HG02642 (cell line): ENCODE measurements around the gene LLCFC1.

Source experiments
- ATAC-seq: cut with Tn5 transposase; IDR thresholded peaks from one replicate; pipeline ENCODE4 v1.9.1; 2021; ENCODE audit warnings: mild to moderate bottlenecking; ENCODE audit not compliant: unreplicated experiment, poor library complexity

Gene LLCFC1

DNA sequence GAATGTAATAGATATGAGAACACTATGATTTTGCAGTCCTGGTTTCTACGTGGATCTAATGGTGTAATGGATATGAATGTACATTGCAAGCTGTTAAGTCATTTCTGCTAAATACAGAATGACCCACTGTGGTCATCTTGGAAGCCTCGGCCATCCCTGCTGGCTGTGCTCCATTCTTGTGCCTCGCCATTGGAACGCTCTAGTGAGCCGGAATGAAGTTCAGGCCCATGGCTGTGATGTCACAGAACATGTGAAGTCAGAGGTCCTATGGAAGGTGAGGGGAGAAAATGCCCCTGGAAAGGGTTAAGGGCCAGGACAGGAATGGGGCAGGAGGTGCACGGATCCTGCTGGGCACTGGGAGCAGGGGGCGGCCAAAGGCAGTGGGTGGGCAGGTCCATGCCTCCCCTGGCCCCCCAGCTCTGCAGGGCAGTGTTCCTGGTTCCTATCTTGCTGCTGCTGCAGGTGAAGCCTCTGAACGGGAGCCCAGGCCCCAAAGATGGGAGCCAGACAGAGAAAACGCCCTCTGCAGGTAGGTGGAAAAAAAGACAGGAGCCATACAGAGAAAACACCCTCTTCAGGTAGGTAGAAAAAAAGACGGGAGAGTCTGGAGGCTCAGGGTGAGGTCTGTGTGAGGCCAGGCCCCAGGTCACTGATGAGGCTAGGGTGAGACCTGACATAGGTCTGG lies at the start of gene LLCFC1:
Gene LLCFC1, plus strand, starts transcription at position 259 of the 685 bp plus-strand sequence. Its CDS starts 138 bp downstream, at position 397.
- ATAC-seq = no peak

DNA sequence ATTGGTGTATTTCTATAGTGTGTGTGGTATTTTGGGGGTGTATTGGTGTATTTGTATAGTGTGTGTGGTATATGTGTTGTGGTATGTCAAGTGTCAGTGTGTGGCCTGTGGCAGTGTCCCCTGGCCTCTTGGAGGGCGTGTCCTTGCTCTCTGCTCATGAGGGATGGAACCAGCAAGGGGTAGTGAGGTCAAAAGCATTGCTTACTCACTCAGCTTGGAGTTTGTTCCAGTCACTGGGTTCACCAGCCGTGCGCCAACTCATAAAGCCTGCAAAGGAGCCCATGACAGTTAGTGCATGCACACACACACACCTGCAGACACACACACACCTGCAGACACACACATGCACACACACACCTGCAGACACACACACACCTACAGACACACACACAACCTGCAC lies 49.5 kb upstream of the LLCFC1 start:
- no peak for ATAC-seq

DNA sequence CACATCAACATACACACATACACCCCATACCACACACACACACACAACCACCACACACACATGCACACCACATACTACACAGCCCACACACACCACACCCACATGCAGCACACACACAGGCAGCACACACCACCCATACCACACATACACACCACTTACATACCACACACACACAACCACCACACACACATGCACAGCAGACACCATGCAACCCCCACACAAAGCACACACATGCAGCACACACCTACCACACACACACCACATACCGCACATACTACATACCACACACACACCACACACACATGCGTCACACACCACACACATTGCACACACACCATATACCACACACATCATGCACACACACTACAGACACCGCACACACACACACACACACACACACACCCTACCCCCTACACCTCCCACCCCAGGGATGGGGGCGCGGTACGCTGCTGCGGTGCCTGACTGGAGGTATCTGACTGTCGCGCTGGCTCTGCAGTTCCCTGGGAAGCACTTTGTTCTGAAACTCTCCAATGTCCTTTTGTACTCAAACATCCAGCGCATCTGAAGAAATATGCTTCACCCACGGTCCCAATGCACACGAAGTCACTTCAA lies 48.3 kb upstream of the LLCFC1 start:
- ATAC-seq = no peak

DNA sequence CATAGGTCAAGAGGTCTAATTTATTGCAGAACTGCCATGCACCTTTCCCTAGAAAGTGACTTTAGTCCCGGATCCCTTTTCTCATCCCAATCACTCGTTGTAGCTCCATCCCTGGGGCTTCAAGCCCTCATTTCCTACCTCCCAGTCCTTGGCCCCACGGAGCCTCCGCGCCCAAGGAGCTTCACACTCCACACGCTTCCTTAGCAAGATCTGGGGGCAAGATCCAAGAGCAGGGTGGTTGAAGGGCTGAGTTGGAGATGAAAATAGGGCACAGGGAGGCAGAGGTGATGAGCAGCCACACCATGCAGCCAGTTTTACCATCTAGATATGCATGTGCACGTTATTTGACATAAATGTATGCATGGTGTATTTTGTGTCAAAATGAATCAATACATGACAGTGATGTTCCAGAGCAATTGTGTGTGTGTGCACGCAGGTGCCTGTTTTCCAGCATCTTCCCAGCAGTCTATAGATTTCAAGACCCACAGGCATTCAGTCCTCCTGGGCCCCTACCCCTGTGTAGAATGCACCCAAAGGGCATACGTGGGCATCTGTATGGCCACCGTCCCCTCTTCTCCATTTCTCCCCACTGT lies 47.7 kb upstream of the LLCFC1 start:
- ATAC-seq = no peak

DNA sequence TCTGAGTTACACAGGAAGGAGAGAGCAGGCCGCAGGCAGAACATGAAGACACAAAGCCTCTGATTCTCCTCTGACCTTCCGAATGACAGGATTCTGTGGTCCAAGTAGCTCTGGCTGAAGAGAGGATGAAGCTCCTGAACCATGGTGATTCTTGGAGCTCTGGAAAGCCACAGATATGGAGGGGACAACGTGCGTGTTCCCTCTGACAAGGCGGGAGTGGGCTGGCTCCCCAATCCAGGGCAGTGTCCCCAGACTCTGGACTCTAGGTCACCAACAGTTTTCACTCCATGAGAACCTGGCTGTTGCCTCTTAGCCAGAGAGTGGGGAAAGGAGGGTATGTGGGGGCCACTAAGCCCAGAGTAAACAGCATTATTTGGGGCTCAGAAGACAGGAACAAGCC lies 46.3 kb upstream of the LLCFC1 start:
- ATAC-seq = no peak

DNA sequence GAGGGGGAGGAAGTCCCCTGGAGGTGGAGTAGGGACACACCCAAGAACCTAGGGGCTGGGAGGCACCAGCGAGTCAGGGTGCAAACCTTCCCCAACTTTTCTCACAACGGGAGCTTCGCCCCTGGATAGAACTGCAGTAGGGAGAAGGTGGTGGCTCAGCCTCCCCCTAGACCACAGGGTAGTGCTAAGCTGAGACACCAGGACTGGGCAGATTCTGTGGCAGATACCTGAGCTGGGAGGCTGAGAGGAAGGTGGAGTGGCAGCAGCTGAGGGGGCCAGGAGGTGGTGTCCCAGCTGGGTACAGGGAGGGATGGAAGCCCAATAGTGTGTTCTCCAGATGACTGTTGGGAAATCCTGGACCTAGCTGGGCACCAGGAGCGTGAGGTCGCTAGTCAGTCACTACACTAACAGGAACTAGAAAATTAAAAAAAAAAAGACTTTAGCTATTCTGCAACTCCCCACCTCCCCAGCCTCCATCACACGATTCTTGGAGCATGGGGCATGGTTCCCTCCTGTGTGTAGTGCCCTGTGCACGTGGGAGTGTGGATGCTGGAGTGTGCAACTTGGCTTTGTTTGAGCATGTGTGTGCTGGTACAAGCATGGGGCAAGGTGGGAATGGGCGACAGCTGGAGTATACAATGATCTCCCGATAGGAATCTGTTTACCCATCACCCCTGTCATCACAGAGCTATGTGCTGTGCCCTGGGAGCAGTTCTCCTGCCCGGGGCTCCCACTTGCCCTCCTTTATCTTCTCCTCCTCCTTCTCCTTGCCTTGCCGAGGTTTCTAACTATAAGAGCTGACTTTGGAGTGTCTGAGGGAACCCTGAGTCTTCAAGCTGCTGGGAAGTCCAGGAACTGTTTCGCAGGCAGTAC lies 44.9 kb upstream of the LLCFC1 start:
- no peak for ATAC-seq

DNA sequence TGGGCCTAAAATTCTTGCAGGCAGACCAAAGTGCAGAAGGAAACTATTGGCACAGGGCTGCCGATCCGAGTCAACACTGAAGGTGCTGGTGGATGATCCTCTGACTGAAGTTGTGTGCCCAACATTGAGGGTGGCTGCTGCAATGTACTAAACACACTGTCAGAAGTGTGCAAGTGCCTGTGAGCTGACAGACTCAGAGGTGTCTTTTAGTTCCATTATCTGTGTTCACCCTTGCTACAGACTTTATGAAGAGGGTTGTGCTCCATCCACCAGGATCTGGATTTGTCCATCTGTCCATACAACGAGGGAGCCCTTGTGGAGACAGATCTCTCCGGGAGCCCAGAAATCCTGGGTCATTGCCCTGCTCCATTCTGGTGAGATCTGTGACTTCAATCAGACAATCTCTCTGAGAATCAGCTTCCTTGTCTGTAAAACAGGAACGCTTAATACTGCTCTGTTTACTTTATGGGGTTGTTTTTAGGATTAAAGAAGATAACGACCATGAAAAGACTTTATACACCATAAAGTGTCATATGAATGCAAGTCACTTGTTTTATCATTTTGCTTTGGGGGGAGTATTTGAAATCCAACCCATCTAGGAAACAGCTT lies 44.2 kb upstream of the LLCFC1 start:
- ATAC-seq = no peak

DNA sequence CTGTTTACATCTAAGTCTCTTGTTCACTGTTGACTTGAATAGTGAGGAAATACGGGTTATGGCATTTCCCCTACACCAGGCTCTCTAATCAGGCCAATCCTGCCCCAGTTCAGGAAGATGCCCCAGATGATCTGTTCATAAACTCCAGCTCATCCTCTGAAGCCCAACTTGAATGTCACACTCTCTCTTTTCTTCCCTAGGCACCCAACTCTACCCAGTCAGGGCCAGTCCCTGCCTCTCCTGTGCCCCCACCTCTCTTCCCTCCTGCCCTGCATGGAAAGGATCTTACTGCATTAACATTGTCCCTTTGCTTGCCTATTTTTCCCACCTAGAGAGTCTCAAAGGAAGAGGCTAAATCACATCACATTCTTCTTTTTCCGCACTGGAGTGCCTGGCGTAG lies 43.1 kb upstream of the LLCFC1 start:
- no peak for ATAC-seq

DNA sequence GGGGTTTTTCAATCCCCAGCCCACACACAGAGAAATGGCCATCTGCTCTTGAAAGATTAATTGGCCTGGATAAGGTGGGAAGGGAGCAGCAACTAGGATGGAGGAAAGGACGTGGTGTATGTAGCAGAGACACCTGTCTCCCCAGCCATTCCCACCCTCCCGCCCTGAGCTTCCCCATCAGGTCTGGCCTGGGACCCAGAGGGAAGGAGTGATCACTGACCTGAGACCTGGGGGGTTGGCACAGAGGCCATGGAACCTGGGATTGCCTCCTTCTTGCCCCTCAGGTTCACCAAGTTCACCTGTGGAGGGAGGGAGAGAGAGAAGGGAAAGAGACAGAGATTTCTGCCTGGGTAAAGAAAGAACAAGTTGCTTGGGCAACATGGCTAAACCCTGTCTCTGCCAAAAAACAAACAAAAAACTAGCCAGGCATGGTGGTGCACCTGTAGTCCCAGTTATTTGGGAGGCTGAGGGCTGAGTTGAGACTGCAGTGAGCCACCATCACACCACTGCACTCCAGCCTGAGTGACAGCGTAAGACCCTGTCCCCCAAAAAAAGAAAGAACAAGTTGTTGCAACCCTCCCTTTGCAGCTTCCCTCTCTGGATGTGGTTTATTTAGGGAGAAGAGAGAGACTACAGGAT lies 42.4 kb upstream of the LLCFC1 start:
- no peak for ATAC-seq

DNA sequence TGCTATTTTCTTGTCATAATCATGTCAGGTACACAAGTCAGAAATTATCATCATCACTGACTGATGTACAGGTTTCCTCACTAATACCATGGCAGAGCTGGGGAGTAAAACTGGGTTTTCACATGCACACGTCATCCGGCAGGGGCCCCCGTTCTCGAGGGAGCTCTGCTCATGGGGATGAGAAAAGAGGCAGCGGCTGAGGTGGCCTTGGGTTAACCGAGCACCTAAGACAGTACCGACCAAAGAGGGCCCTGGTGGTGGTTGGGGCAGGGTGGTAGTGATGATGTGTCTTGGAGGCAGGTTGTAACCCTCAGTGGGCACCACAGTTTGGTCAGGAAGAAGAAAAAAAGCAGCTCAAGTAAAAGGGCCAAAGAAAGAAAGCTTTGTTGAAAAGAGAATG lies 41.6 kb upstream of the LLCFC1 start:
- no peak for ATAC-seq

DNA sequence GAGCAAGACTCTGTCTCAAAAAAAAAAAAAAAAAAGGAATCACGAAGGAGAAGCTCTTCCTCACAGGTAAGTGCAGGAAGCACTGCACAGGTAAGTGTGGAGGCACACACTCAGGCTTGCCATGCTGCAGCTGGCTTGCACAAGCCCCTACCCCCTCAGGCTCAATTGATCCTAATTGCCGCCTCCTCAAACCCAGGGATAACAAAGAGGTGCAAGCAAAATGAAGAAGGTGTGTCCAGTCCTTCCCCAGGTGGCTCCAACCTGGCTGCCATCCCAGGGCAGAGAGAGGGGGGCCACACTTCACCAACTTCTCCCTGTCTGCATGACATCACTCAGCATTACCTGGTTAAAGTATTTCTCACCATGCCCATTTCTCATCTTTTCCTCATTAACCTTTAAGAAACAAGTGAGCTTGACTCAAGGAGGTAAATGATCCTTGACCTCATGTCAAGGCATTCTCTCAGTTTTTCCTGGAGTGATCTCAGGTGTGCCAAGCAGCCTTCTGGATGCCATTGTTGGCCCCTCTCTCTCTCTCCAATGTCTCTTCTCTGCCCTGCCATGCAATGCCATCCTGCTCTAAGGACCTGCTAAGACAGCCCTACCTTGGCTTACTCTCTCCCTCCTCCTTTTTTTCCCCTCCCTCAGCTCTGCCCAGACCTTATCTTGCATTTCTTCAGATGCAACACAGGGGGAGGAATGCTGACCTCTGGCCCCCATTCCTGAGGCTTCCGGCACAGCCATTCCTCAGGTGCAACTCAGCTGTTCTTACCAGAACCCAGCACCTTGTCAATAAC lies 40.7 kb upstream of the LLCFC1 start:
- ATAC-seq = no peak

DNA sequence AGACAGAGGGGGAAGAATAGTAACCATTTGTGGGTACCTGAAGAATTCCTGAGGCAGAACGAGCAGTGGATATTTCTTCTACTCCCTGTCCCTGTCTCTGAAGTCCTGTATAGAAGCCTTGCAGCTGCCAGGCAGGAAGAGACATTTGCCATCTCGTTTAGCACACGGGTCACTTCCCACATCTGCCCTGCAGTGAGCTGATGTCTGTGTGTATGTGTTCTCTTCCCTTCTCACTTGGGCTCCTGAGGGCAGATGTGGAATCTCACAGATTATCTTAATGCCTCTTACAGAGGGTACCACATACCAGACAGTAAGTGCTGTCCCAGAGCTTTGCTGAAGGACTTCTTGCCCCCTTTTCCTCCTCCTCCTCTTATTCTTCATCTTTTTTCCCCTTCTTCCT lies 39.6 kb upstream of the LLCFC1 start:
- no peak for ATAC-seq

DNA sequence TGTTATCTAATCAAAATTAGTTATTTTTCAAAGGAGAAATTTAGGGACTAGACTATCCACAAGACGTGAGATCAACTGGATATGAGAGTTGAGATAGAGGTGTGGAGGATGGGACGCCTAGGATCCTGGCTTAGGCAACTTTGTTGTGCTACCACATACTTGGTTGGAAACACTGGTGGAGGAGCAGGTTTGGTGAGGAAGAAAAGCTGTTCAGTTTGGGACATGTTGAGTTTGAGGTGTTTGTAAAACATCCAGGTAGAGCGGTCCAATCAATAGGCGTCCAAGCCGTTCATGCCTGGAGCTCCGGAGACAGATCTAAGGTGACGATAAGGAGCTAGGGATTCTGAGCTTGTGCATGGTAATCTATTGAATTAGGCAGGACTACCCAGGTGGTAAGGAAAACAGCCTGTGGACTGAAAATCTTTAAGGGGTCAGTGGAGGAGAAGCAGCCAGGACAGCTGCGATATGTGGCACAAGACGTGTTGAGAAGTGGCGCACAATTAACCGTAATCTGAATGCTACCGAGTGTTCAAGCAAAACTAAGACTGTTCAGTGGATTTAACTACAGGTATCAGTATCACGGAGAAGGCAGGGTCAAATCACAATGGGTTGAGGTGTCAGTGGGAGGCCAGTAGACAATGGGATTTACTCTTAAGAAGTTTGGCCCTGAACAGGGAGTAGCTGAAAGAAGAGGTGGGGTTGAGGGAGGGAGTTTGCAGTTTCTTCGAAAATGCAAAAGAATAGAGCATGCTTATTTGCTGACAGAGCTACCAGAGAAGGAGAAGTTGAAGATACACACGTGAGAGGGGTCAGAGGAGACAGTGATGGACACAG lies 37.6 kb upstream of the LLCFC1 start:
- no peak for ATAC-seq

DNA sequence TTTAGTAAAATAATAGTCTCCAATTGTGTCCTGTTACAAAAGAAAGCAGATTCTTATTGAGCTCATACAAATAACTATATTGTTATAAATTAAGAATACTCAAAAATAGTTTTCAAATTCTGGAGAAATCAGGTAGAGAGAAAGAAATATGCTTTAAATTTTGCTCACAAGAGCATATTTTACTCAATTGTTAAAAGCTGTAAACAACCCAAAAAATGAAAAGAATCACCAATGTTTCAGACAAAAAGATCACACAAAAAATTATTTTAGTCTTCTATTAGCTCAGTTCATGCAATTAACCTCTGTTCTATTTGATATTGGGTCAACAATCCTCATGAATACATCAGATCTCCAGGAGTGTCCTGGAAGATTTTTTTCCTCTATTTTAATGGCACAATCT lies 35.2 kb upstream of the LLCFC1 start:
- no peak for ATAC-seq

DNA sequence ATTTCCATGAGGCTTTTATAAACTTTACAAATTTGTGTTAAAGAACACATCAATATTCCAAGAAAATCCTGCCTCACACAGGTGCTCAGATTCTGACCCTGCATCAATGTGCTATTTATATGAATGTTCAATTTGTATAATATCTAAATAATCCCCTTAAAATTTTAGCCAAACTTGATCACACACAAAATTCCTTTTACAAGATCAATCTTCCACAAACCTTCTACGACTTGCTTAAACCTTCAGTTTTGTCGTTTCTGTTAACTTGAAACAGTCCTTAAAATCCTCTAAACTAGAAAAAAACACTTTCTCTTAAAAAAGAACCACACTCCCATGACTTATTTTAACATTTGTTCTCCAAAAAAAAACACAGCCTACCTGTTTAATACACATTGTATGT lies 33.5 kb upstream of the LLCFC1 start:
- ATAC-seq = no peak

DNA sequence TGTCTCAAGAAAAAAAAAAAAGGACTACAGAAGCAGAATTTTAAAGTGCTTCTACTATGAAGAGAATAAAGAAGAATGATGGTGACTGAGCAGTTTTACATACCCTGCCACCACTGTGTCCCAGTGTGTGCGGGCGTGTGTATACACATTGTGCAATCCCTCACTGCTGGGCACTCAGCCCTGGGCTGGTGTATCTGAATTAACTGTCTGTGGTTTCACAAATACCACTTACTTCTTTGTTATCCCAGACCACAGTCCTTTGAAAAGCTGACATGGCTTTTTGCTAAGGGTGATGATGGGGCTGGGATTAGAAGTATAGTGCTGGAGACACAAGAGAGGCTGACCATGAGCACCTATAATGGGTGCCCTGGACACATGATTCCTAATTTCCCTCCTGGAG lies 32.6 kb upstream of the LLCFC1 start:
- ATAC-seq = no peak

DNA sequence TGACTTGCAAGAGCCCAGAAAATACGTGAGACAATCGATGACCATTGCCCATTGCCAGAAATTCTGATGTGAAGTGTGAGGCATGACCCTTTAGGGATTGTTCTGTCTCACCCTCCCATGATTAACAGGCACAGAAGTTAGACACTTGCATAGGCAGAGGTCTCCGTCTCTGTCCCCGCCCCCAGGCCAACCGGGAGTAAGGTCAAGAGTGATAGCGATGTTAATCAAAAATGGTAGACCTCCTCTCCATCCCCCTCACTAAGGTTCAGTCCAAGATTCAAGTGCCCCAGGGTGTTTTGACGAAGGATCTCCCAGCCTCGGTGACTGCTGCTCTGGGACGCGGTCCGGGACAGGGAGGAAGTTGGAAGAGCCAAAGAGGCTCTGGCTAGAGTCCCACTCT lies 31.0 kb upstream of the LLCFC1 start:
- ATAC-seq = no peak
